Thyroid gland (tissue), 4 donors: ENCODE results near the gene ARHGAP4.

Experiments
- POLR2A ChIP-seq, 2 donors: fragments of 450-650 bp; IDR thresholded peaks; one replicate each; pipeline ENCODE4 v1.6.1; 2017; ENCODE audit warnings: antibody characterized with exemption in 2 of 2, mild to moderate bottlenecking in 2 of 2, moderate library complexity in 1 of 2
- TF ChIP-seq, protein P1 (sequence below), 6 experiments: fragments of 200-600 bp in 3 of 6; fragments of 450-650 bp in 3 of 6; sonication (generic) in 3 of 6; IDR thresholded peaks; one replicate each; pipeline ENCODE4 v1.5.1; 2016 to 2019; ENCODE audit warnings: antibody characterized with exemption in 6 of 6, mild to moderate bottlenecking in 2 of 6, inconsistent platforms in 1 of 6, moderate library complexity in 1 of 6

DNA sequence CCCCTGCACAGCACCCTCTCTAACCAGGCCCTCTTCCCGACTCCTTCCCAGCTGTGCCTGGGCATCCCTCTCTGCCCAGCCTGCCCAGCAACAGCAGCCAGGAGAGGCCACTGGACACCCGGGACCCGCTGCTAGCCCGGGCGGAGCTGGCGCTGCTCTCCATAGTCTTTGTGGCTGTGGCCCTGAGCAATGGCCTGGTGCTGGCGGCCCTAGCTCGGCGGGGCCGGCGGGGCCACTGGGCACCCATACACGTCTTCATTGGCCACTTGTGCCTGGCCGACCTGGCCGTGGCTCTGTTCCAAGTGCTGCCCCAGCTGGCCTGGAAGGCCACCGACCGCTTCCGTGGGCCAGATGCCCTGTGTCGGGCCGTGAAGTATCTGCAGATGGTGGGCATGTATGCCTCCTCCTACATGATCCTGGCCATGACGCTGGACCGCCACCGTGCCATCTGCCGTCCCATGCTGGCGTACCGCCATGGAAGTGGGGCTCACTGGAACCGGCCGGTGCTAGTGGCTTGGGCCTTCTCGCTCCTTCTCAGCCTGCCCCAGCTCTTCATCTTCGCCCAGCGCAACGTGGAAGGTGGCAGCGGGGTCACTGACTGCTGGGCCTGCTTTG lies 20.5 kb downstream of the ARHGAP4 start:
- TF ChIP-seq, protein P1, sequence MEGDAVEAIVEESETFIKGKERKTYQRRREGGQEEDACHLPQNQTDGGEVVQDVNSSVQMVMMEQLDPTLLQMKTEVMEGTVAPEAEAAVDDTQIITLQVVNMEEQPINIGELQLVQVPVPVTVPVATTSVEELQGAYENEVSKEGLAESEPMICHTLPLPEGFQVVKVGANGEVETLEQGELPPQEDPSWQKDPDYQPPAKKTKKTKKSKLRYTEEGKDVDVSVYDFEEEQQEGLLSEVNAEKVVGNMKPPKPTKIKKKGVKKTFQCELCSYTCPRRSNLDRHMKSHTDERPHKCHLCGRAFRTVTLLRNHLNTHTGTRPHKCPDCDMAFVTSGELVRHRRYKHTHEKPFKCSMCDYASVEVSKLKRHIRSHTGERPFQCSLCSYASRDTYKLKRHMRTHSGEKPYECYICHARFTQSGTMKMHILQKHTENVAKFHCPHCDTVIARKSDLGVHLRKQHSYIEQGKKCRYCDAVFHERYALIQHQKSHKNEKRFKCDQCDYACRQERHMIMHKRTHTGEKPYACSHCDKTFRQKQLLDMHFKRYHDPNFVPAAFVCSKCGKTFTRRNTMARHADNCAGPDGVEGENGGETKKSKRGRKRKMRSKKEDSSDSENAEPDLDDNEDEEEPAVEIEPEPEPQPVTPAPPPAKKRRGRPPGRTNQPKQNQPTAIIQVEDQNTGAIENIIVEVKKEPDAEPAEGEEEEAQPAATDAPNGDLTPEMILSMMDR (IDR thresholded peaks at IDR 0.05) = no peak
- no peak for TF ChIP-seq POLR2A (IDR thresholded peaks at IDR 0.05)
